HG03571 (cell line): ENCODE data around the gene CRABP1.

Experiments used
- ATAC-seq: cut with Tn5 transposase; IDR thresholded peaks from one replicate; pipeline ENCODE4 v1.9.1; 2021; ENCODE audit not compliant: unreplicated experiment

CRABP1 gene

DNA sequence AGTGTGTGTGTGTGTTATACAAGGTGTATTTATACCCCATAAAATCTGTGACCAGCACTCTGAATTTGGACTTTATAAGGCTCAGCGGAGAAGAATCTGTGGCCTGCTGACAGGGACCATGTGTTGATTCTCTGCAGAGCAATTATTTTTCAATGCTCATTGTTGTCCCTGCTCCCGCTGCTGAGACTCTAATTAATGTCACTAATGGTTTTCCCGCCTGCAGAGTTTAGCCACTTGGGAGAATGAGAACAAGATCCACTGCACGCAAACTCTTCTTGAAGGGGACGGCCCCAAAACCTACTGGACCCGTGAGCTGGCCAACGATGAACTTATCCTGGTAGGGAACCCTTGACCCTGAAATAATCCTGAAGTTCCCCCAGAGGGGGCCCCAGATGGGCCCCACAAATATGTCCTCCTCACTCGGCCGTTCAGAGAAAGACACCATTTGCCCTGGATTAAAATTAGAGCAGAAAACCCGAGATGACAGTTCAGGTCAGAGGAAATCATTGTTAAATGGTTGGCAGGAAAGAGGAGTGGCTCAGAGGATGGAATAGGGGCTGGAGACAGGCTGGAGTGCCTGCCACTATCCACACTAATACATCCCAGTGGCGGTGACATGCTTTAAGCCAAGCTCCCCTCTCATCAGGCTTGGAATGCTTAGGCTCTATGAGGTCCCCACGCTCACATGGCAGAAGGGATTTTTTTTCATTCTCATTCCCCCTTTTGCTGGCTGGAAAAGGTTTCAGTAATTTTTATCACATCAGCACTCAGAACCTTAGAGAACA, 3.3 kb downstream of the CRABP1 start:
- no peak for ATAC-seq

DNA sequence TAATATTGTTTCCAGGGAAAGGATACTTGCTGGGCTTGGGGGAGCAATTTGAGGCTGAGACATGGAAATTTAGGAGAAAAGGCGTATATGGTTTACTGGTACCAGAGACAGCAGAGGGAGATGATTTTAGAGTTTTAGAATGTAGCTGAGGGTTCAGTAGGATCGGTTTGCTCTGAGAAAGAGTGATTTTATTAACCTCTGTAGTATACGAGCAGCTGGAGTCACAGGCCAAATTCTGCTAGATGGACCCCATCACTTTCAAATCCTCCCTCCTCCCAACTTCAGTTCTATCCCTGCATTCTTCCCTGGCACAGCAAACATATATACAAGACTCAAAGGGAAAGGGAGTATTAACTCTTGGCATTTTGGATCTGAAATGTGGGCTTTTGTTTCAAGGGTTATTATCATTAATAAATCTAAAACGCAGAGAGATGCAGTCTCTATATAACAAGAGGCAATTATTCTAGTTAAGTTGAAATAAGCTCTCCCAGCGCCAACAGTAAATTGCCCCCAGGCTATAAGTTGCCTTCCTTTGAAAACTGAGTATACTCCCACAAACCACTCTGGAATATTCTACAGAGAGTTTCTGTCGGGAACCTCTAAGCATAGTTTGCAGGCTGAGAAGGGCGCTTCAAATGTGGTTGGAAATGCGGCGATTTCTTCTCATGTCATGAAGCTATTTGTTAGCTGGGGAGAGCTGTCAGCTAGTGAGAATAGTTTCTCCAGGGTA, 5.4 kb downstream of the CRABP1 start:
- no peak for ATAC-seq

DNA sequence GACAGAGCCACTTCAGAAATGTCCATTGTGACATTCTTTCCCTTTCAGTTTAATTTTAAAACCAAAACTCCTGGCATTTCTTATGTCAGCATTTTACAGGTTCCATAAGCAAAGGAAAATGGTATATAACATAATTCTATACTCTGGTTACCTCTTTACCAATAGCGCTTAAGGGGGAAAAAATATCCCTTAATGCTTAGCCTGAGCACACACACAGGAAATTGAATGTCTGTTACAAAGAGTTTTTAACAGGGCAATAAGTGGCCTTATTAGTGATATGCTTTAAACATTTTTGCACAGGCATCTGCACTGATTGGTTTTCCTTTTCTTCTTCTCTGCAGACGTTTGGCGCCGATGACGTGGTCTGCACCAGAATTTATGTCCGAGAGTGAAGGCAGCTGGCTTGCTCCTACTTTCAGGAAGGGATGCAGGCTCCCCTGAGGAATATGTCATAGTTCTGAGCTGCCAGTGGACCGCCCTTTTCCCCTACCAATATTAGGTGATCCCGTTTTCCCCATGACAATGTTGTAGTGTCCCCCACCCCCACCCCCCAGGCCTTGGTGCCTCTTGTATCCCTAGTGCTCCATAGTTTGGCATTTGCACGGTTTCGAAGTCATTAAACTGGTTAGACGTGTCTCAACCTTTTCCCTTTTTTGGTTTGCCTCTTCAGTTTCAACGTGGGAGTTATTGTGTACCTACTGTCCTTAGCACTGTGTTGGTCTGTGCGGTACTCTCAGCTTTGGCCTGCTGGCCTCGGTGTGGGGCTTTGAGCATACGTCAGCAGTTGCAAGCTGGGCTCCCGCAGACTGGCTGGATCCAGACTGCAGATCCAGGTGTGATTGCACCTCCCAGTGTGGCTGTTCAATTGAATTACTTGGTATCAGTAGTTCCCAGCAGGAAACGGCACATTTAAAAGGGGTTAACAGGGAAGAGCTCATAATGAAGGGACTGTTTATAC, 7.7 kb downstream of the CRABP1 start:
- ATAC-seq: no peak

DNA sequence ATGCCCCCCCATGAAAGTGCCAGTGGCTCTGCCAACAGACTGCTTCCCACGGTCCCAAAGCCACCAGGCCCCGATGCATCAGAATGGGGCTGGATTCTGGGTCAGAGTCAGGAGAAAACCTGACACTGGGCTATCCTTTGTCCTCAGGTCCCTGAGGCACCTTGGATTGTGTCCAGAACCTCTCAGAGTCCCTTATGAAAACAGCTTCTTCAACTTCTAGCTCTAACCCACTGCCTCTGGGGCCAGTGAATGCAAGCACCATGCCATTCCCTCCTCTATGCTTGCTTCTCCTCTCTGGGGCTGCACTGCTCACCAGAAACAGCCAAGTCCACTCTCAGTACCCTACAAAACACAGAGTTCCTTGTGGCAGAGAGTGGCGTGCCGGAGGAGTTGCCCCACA, 9.9 kb downstream of the CRABP1 start:
- ATAC-seq: no peak

DNA sequence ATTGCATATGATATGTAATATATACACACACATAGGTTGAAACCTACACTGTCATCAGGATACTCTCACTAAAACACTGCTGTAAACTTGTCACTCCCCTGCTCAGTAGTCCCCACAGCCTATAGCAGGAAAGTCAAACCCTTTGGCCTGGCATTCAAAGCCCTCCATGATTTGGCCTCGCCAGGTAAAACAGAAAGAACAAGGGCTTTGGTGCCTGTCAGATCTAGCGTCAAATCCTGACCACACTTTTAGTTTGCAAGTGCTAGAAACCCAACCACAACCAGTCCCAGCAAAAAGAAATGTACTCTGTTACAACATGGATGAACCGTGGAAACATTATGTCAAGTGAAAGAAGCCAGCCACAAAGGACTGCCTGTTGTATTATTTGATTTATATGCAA, 11.4 kb downstream of the CRABP1 start:
- ATAC-seq: no peak

DNA sequence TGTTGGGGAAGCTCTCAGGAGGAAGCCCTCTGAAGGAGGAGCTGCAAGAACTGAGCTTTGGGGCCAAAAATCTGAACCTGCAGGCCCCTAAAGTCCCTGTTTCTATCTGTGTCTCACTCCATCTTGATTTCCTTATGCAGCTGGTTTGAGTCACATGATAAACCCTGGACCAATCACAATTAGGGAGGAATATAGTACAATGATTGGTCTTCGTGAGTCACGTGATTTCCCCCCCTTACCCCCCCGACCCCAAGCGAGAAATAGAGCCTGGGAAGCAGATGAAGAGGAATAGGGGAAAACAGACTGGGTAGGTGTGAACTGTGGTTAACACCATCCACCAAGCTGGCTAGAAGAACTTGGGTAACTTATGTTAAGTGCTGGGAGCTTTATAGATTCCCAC, 12.9 kb downstream of the CRABP1 start:
- no peak for ATAC-seq

DNA sequence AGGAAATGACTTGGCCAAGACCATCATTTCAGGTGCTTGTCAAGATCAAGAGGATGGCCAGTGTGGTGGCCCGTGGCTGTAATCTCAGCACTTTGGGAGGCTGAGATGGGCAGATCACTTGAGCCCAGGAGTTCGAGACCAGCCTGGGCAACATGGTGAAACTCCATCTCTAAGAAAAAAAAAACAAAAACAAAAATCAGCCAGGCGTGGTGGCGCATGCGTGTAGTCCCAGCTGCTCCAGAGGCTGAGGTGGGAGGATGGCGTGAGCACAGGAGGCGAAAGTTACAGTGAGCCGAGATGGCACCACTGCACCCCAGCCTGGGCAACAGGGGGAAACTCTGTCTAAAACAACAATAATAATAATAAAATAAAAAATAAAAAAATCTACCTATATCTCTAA, 15.0 kb downstream of the CRABP1 start:
- no peak for ATAC-seq

DNA sequence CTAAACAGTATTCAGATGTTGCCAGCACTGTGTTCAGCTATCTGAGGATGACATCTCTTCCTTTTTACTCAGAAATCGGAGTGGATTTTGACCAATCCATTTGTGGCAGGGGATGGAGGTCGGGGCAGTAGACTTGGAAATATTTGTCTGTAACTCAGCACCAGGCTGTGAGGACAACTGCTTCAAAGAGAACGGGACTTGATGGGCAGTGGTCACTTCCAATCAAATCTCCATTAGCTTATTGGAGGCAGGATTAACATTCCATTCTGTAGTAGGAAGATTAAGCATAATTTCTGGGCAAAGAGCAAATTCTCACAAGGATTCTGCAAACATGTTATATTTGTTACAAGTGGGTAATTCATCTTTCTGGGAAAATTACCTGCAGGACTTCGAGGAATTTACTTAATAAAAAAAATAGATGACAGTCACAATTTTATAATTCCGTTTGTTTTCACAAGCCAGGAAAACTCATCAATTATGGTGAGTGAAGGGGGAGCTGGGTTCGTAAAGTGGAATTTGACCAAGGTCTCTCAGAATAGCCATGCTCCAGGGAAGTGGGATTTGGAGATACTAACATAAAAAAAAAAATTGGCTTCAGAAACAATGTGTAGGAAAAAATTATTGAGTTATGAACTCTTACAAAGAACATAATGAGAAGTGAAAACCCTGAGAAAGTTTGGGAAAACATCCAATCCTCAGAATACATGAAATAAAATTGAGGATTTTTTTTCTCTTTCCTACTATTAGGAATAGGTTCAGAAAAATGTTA, 18.1 kb downstream of the CRABP1 start:
- no peak for ATAC-seq

DNA sequence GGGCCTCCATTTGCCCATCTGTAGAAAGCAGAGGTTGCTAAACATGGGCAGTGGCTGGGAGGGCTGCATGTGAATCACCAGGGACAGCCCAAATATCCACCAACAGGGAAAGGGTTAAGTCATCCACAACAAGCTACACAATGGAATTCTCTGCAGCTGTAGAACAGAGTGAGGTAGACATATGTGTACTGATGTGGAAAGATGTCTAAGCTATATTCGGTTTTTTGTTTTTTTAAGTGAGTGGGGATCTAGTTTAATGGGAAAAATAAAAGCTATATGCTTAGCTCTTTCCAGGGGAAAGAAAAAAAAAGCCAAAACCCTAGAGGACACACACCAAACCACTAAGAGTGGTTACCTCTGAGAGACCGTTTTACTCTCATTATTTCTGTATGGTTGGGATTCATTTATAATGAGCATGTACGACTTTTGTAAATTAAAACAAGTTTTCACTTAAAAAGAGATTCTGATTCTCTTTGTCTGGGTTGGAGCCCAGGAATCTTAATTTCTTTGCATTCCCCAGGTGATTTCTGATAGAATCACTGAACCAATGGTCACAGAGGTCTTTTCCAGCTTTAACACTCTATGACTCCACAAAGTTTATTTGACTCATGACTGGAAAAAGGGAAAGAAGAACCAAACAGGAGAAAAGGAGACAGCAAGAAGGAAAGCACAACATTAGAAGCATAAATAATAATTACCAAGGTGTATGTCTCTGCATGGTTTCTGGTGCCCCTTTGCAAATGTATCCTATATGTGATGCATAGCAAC, 19.1 kb downstream of the CRABP1 start:
- ATAC-seq: no peak

DNA sequence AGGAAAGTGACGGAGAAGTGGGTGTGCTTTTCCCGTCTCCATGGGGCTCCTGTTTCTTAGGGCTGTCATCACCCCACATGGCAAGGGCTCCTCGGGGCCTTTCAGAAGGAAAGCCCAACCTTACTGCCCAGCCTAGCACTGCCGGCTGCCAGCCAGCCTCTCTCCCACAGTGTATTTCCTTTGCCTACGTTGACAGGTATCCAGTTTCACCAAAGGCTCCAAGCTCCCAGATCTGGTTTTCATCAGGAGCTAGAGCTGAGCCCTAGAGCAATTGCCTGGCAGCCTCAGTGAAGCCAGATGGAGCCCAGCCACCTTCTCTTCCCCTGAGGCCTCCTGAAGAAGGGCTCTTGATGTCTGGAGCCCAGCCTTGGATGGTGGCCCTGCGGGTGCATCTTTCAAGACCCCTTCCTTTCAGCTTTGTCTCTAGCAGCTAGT, 20.2 kb downstream of the CRABP1 start:
- ATAC-seq: no peak

DNA sequence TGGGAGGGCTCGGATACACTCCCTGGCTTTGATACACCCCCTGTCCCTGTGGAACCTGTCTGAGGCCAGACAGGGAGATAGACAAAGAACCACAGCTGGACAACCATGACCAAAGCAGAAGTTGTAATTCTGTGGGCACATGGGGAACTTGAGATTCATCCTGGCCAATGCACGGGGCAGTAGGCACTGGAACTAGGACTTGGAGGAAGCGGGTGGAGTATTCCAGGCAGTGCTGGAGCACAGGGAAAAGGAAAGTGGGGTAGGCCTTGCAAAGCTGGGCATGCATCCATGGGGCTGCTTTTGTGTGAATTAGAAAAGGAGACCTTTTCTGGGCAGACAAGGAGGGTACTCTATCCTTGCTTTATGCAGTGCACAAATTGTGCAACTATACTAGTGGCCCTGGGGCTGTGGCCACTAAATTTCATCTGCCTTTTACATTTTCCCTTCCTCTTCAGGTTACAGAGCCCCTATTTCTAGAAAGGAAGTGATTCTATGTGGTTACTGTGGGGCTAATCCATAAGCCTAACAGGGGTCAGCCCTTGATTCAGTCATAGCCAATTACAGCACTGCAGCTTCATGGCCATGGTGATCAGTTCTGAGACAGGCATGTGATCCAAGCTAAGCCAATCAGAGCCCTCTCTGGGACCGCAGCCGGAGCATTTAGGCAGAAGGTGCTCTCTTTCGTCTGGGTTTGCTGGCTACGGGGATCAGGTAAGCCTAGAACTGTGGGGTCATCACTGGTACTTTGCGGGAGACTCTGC, 21.0 kb downstream of the CRABP1 start:
- no peak for ATAC-seq

DNA sequence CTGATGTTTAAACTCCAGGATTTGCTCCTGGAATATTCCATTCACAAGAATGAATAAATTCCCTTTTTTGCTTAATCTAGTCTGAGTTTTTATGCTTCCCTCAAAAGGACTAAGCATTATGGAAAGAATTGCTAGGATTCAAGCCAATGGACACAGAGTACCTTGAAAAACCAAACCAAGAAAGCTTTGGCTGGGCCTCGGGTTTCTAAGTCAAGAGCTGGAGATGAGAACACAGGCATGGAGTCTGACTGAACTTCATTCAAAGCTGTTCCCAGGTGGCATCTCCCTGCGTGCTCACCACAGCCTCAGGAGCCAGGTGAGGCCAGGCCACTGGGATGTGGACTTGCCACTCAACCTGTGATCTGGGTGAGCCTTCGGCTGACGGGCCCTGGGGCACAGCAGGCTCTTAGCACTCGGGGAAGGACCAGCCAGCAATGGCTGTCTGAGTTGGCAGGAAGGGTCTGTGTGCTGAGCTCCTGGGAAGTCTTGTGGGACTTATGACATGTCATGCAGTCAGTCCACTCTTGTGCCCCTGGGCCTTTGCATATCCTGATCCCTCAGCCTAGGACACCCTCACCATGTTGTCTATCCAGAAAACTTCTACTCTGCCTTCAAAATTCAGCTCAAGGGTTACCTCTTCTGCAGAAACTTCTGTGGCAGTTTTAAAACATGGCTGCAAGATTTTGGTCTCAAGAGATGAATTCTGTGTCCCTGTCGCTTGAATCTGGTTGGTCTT, 21.8 kb downstream of the CRABP1 start:
- no peak for ATAC-seq

DNA sequence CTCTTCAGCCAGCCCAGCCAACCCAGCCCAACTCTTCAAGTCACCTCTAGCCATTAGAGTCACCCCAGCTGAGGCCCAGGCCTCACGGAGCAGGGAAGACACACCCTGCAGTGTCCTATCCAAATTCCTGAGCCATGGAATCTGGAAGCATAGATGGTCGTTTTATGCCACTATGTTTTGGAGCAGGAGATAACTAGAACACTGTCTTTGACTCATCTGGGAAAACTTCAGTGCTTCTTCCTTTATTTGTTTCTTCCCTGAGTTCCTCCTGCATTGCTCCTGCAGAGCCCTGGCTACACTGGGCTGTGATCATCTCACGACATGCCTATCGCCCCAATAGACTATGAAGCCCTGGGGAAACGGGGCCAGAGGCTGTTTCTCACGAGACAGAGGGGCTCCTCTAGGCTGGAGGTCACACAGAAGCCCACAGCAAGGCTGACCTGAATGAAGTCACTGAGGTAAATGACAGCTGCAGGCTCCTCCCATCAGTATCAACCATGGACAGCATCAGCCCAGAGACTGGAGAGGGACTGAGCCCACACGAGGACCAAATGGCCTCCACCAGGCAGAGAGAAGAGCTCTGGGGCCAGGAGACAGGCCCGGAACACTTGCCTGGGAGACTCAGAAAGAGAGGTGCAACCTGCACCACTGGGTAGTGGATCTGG, 22.7 kb downstream of the CRABP1 start:
- no peak for ATAC-seq

DNA sequence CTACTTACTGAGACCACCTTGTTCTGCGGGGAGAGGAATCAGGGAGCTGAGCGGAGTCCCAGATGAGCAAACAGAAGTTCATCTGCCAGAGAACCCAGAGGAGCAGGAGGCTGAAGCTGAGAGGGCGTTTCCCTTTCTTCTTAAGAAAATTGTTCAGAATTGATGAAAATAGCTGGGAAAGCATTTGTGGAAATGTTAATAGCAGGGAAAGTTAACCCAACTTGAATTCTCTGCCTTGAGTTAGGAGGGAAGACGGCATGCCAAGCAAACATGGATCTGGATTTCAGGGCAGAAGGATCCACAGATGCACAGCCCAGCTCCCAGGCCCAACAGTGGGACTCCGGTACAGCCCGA, 23.2 kb downstream of the CRABP1 start:
- ATAC-seq: no peak

DNA sequence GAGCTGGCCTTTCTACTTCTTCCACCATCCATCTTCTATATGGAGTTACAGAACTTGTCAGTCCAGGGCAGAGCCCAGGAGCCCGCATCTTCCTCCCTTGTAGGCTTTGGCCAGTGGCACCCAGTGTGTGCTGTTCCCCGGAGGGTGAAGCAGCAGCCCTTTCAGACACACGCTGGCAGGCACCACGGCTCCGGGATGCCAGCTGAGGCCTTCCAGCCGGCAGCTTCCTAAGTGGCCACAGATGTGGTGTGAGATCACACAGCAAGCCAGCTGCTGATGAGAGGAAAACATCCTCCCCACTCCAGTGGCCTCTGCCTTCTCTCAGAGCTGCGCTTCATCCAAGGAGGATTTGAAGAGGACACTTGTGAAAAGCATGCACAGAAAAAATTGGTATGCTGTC, 24.1 kb downstream of the CRABP1 start:
- no peak for ATAC-seq

DNA sequence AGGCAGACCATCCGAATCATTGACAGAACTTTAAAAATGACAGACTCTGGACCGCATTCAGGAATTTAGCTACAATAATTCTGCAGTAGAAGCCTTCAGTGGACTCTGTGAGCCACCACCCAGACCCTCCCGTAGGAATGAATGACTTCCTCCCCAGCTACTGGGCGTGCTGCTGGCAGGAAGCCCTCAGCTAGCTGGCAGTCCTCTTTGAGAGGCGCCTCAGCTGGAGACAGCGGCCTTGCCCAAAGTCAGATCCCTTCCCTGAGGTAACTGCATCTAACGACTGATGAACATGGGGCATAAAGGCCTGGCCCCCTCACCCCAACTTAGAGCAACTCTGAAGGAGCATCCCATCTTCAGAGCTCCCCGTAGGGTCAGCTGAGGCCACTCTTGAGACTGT, 25.8 kb downstream of the CRABP1 start:
- ATAC-seq: no peak

DNA sequence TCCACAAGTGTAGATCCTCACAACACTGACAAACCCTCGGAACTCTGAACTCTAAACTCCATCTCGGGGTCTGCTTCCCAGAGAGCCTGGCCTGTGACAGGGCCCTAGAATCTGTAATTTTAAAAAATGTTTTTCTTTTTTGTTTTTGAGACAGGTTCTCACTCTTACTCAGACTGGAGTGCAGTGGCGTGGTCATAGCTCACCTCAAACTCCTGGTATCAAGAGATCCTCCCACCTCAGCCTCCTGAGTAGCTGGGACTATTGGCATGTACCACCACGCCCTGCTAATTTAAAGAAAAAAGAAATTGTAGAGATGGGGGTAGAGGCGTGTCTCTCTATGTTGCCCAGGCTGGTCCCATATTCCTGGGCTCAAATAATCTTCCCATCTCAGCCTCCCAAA, 26.2 kb downstream of the CRABP1 start:
- ATAC-seq: no peak

DNA sequence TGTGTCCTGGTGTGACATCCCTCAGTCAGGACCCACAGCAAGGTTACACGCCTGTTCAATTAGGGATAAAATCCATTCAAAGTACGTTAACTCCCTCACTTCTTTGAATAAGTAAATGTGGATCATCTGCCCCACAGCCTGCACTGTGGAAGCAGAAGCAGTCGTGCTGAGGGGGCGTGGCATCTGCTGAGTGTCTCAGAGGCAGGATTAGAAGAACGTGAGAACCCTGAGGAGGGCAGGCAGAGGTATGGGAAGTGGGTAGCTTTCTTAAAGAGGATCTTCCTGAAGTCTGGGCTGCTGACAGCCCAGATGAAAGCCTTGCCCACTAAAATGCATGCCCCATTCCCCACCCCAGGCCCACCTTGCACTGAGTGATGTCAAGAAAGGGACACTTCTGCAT, 28.5 kb downstream of the CRABP1 start:
- ATAC-seq: no peak
